ENCODE results near the gene VSIG8. TPM values are rescaled to one million over a fixed set of nuclear protein-coding genes. Genes with fewer than 3 reads are reported as not detected.

Gene VSIG8
- total and polyA plus RNA-seq, 2 of the 8 experiments (the other 6 are each of a cell fraction or from before 2014, with no cell fraction given), result not detected

DNA sequence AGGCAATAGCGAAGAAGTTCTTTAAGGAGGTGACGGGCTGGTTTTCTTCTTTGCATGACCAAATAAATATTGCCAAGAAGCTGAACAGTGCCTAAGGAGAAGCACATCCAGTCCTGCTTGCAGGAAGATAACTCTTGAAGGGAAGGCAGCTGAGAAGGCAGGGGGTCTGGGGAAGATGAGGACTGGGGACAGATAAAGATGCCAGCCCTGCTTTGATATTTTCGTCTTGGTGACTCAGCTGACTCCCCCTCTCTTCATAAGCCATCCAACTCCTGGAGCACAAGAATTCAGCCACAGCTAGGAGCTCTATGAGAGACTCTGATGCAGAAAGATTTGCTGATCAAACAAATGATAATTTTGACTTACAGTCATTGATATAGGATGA lies 34.1 kb upstream of the VSIG8 start:
- CTCF ChIA-PET (ENCODE audit: partially characterized antibody), result interaction anchor here (1.0 to 20.8 kb wide), 5 partner anchors 40 to 110 kb away, joined by 3 to 645 read pairs (median 107); partner anchors contain the start of genes FCRL6 and SLAMF8
- no peak overlapping the region for H2BK15ac ChIP-seq (ENCODE audit: low read length)
- peaks cover 3% of the 10 kb centered on the region; the same call in 1 of the 2 replicates for H3K23me2 ChIP-seq (ENCODE audit: low read depth, low read length)
- H3K9ac ChIP-seq (replicated peaks in 1 of 4; ENCODE audit: extremely low read depth in 1 of 4, low read depth in 3 of 4, low read length in 3 of 4), result no peak overlapping the region
- H2AFZ ChIP-seq (ENCODE audit: low read length), result no peak overlapping the region
- H3K9me3 ChIP-seq (ENCODE audit: insufficient read depth in 2 of 2, low read depth in 1 of 2, low read length in 1 of 2), result no peaks in the 10 kb centered on the region
- H3K4me3 ChIP-seq (ENCODE audit: extremely low read depth in 1 of 4, insufficient read depth in 2 of 4, low read depth in 3 of 4, low read length in 4 of 4), result no peak overlapping the region
- H3K27ac ChIP-seq (ENCODE audit: low read depth, low read length), result no peak overlapping the region
- FAIRE-seq (no peak), DNase-seq (ENCODE audit: low read depth in 1 of 2, low spot score in 2 of 2) (no peak)
- H3K36me3 ChIP-seq (ENCODE audit: control insufficient read depth in 2 of 4, insufficient read depth in 4 of 4, low read length in 3 of 4), result no peaks in the 10 kb centered on the region
- 75% methylated on average over 3 of the region's 3 CpGs; no CpG with 5 or more reads in 1 of the 2 experiments for WGBS, 2 experiments (ENCODE audit: extremely low coverage in 1 of 2, insufficient coverage in 1 of 2, insufficient read length in 1 of 2, insufficient replicate concordance in 2 of 2, low coverage in 1 of 2, low lambda C conversion rate in 2 of 2, missing lambda C conversion rate in 1 of 2)
- POLR2A ChIA-PET (ENCODE audit: partially characterized antibody), result interaction anchor here (1.5 kb wide), 1 partner anchor 27 kb away, joined by 4 read pairs; no protein-coding TSS in a partner anchor
- no peak overlapping the region for H3K18ac ChIP-seq (ENCODE audit: extremely low read depth, low read length)
- no peaks in the 10 kb centered on the region for H3K79me1 ChIP-seq (ENCODE audit: low read depth, low read length)
- H4K20me1 ChIP-seq (replicated peaks in 1 of 2; ENCODE audit: control insufficient read depth in 1 of 2, insufficient read depth in 2 of 2, low read length in 2 of 2), result no peaks in the 10 kb centered on the region
- H3K56ac ChIP-seq (replicated peaks; ENCODE audit: insufficient read length, low read depth, low read length), result no peak overlapping the region
- H2BK20ac ChIP-seq (ENCODE audit: low read length), result no peak overlapping the region
- no peak overlapping the region for H3K14ac ChIP-seq (ENCODE audit: insufficient read length)
- H3K23ac ChIP-seq (ENCODE audit: insufficient read length), result no peak overlapping the region
- H4K91ac ChIP-seq (replicated peaks; ENCODE audit: insufficient read length, low read length), result no peak overlapping the region
- H3K4ac ChIP-seq (replicated peaks; ENCODE audit: insufficient read length, low read depth, low read length), result no peak overlapping the region
- peaks cover 6 to 12% (median 7%) of the 10 kb centered on the region in 4 experiments for H3K4me1 ChIP-seq (replicated peaks in 1 of 4; ENCODE audit: control insufficient read depth in 3 of 4, insufficient read depth in 4 of 4, low read length in 3 of 4)
- no peak overlapping the region for H2BK5ac ChIP-seq (ENCODE audit: low read depth, low read length)
- no peak overlapping the region for H2AK5ac ChIP-seq (ENCODE audit: low read depth, low read length)
- H4K8ac ChIP-seq (ENCODE audit: extremely low read depth, insufficient read depth, low read length), result no peak overlapping the region
- no peak overlapping the region for H2BK12ac ChIP-seq (ENCODE audit: low read depth, low read length)
- TF ChIP-seq CBX8 (IDR thresholded peaks at IDR 0.05; ENCODE audit: borderline replicate concordance, low read depth, low read length) (no peak), SRF (IDR thresholded peaks at IDR 0.05; ENCODE audit: low read depth, low read length) (no peak), TAF1 (IDR thresholded peaks at IDR 0.05; ENCODE audit: low read depth, low read length) (no peak), GTF2F1 (IDR thresholded peaks at IDR 0.05; ENCODE audit: borderline replicate concordance, low read depth, low read length) (no peak), BCL11A (IDR thresholded peaks at IDR 0.05; ENCODE audit: low read depth in 2 of 2, low read length in 2 of 2) (no peak), CBX5 (IDR thresholded peaks at IDR 0.05; ENCODE audit: low read depth, low read length) (no peak), TCF12 (IDR thresholded peaks at IDR 0.05; ENCODE audit: low read depth, low read length) (no peak), SUZ12 (IDR thresholded peaks at IDR 0.05; ENCODE audit: low read length) (no peak)
- TF ChIP-seq, protein P1, sequence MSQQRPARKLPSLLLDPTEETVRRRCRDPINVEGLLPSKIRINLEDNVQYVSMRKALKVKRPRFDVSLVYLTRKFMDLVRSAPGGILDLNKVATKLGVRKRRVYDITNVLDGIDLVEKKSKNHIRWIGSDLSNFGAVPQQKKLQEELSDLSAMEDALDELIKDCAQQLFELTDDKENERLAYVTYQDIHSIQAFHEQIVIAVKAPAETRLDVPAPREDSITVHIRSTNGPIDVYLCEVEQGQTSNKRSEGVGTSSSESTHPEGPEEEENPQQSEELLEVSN (IDR thresholded peaks at IDR 0.05), result no peak
- TF ChIP-seq, protein P2, sequence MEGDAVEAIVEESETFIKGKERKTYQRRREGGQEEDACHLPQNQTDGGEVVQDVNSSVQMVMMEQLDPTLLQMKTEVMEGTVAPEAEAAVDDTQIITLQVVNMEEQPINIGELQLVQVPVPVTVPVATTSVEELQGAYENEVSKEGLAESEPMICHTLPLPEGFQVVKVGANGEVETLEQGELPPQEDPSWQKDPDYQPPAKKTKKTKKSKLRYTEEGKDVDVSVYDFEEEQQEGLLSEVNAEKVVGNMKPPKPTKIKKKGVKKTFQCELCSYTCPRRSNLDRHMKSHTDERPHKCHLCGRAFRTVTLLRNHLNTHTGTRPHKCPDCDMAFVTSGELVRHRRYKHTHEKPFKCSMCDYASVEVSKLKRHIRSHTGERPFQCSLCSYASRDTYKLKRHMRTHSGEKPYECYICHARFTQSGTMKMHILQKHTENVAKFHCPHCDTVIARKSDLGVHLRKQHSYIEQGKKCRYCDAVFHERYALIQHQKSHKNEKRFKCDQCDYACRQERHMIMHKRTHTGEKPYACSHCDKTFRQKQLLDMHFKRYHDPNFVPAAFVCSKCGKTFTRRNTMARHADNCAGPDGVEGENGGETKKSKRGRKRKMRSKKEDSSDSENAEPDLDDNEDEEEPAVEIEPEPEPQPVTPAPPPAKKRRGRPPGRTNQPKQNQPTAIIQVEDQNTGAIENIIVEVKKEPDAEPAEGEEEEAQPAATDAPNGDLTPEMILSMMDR (IDR thresholded peaks at IDR 0.05; ENCODE audit: control extremely low read depth in 1 of 3, insufficient read depth in 1 of 3, low read depth in 1 of 3, low read length in 3 of 3), result no peak
- H3K79me2 ChIP-seq (ENCODE audit: control insufficient read depth in 1 of 2, insufficient read depth in 2 of 2, low read length in 2 of 2), result no peaks in the 10 kb centered on the region
- peaks cover 1 to 9% (median 7%) of the 10 kb centered on the region in 4 experiments; a peak in 5 of 7 replicates for H3K27me3 ChIP-seq (replicated peaks in 1 of 4; ENCODE audit: control insufficient read depth in 3 of 4, extremely low read depth in 1 of 4, insufficient read depth in 3 of 4, low read length in 3 of 4)
- H2BK120ac ChIP-seq (replicated peaks; ENCODE audit: low read depth, low read length), result no peak overlapping the region
- no peak overlapping the region for H3K4me2 ChIP-seq (ENCODE audit: insufficient read depth in 1 of 2, low read depth in 2 of 2, low read length in 2 of 2)
- no peak overlapping the region for H4K5ac ChIP-seq (ENCODE audit: insufficient read length, low read depth, low read length)
